ENCODE measurements around the gene EPAS1.

The EPAS1 gene

DNA sequence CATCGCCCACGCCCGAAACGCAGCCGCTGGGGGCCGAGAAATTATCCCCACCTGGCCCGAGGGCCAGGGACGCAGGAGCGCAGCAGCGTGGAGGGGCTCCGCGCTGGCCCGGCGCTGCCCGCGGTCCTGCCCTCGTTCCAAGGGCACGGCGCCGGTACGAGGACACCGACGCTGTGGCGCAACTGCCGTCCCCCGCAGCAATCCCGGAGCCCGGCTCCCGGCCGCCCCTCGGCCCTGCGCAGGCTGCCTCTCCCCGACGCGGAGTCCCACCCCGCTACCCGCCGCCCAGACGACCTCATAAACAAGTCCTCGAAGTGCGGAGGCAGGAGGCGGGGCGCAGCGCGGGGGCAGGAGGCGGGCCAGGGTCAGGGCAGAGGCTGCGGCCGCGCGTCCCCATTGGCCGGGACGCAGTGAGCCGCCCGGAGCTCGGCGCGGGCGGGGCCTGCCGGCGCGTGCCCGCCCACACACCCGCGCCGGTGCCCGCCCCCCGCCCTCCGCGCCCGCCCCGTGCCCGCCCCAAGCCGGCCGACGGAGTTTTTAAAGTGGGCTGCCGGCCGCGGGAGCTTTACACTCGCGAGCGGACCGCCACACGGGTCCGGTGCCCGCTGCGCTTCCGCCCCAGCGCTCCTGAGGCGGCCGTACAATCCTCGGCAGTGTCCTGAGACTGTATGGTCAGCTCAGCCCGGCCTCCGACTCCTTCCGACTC, at the start of gene EPAS1:
TSS of gene EPAS1 (plus strand) at position 568 of the 706 bp plus-strand sequence. CDS start 505 bp downstream, outside the sequence.
- DNase-seq (ENCODE audit: low spot score): peak; percentile 87

DNA sequence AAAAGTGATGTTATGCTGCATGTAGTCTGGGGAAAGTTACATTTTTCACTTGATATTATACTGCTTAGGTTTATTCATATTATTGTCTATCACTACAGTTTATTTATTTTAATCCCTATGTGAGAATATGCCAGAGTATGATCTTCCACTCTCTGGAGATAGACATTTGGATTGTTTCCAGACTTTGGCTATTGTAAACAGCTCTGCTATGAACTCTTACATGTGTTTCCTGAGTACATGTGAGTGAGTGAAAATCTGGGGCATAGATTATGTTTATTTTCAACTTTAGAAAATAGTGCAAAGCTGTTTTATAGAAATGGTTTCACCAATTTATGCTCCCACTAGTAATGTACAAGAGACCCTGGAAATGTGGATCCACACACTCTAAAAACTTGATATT, 49.0 kb upstream of the EPAS1 start:
- no peak for DNase-seq (ENCODE audit: low spot score)

DNA sequence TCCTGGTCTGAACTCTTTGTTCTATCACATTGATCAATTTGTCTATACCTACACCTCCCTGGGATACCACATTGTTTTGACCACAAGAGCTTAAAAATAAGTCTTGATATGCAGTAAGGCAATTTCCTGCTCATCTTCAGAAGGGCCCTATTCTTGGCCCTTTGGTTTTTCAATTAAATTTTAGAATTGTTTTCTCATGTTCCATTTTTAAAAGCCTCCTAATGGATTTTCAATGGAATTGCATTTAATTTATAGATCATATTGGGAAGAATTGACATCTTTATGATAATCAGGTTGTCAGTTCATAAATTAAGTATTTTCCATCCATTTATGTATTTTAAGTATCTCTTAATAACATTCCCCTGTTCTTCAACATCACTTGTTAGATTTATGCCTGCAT, 47.6 kb upstream of the EPAS1 start:
- no peak for DNase-seq (ENCODE audit: low spot score)

DNA sequence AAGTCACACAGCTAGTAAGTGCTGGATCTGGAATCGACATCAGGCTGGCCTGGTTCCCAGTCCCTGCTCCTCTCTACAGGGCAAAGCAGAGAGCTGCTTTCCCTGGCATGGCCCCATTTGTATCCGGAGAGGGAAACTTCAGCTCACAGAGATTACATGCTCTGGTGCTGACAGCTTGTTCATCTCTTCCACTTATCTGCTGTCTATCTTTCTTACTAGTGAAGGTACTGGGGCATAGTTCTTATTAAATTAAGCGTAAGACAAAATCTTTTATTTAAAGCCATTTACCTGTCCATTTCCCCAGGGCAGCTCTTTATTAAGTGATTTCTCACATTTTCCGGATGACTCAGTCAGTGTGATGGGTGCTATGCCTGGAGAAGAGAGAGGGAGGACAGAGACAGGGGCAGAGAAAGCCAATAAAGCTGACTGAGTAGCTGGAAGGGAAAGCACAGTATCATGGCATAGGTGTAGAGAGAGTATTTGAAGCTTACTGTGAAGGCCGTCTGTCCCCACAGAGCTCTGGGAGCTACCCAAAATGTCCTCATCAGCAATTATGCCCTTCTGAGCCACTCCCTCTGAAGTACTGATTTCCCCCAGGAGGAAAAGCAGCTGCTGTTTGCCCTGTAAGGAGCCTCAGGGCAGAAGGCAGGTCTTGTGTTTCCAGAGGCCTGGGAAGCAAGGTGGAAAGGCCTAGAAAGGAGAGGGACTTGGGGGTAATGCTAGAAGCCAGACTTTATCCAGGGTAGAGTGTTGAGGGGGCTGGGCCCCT, 44.1 kb upstream of the EPAS1 start:
- peak; percentile 23 for DNase-seq (ENCODE audit: low spot score)

DNA sequence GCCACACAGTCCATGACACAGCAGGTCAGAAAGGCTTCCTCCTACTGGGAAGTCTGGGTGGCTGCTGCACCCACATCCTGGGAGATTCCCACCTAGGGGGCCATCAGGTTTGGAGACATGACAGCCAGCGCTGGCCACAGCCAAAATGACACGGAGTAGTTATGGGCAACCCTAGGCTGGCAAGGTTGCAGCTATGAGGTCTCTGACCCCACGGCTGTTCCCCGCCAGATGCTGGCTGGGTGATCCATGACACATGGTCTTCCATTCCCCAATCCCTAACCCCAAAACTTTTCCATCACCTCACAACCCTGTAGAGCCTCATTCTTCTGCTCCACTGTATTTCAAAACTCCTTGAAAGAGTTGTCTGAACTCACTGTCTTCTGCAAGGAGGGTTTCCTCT, 42.7 kb upstream of the EPAS1 start:
- no peak for DNase-seq (ENCODE audit: low spot score)

DNA sequence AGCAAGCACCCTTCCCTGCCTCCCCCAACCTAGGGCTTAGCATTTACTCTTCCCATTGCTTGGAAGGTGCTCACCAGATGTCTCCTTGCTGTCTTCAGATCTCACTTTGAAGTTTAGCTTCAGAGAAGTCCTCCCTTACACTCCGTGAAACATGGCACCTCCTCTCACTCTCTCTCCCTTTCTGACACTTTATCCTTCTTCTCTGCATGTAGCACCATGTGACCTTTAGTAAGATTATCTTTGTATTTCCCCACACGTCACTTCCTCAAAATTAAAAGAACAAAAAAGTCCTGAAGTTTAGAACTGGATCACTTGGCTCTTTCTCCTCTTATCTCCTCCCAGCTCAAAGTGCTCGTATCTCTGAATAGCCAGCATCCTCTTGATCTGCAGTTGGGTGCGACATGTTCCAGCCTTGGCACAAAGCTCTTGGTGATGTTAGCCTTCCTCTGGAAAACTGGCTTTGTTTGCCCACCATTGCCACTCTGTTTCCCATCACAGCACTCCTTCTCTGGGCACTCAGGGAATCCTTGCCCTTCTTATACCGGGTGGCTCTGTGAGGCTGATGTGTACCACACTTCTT, 40.6 kb upstream of the EPAS1 start:
- no peak for DNase-seq (ENCODE audit: low spot score)

DNA sequence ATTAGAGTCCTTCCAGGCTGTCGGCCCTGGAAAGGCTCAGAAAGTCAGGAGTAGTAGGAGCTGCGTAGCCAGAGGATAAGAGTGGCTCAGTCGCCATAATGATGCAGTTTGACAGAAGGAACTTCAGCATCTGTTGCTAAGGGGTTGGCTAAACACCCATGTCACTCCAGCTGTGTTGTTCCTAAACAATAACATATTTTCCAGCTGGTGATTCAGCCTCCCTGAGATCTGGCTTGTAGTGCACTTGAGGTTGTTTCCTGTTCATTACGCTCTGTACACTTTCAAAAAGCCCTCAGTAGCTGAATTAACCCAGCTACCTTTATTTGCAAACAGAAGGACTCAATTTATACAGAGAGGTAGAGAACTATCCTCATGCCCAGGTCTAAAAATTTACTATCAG, 39.7 kb upstream of the EPAS1 start:
- DNase-seq (ENCODE audit: low spot score): no peak

DNA sequence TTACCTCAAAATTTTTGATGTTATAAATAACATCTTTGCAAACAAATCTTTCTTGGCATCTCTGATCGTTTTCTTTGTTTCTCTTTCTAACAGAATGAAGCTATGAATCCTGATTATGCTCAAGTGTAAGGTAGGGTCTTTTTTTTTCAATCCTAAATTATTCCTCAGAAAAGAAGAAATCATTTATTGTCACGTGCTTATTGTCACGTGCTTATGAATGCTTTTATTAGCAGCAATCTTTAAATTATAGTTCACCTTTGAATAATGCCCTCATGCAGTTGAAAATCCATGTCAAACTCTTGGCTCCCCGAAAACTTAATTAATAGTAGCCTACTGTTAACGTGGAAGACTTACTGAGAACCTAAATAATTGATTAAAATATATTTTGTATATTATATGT, 39.2 kb upstream of the EPAS1 start:
- no peak for DNase-seq (ENCODE audit: low spot score)

DNA sequence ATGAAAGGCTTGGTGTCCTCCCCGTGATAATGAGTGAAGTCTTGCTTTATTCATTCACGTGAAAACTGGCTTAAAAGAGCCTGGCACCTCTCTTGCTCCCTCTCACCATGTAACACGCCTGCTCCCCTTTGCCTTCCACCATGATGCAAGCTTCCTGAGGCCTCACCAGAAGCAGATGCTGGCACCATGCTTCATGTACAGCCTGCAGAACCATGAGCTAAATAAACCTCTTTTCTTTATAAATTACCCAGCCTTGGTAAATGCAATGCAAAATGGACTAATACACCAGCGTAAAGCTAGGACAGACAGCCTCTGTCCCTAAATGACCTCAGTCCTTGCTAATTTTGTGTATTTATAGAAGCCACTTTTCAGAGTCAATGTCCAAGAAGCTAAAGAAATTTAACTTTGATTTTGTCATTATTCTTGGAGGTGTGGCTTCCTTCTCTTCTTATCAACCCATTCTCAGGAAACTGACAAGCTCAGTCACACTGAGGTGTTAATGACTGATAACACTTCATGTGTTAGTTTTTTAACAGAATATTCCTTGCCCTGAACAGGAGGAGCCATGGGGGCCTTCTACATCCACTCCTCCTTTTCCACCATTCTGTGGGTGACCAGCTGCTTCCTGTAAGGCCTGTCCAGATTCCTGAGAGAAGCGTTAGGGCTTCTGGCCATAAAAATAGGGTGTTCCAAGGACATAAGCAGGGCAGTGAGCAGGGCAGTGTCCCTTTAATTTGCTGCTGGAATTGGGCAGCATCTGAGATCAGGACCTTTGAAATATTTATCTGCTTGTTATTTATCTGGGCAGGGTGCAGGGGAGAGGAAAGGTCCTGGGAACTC, 38.0 kb upstream of the EPAS1 start:
- DNase-seq (ENCODE audit: low spot score): no peak

DNA sequence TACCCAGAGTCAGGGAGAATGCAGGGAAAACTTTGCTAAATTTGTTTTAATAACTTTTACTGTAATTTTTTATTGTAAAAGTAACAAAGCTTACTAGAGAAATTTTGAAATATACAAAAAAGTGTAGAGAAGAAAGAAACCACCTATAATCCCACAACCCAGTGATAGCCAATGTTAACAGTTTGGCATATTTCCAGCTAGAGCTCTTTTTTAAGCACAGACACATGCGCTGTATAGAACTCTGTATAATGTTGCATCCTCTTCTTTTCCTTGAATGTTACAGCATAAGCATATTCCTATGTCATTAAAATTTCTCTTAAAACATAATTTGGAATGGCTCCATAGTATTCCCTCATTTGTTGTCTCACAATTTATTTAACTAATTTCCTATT, 37.4 kb upstream of the EPAS1 start:
- no peak for DNase-seq (ENCODE audit: low spot score)

DNA sequence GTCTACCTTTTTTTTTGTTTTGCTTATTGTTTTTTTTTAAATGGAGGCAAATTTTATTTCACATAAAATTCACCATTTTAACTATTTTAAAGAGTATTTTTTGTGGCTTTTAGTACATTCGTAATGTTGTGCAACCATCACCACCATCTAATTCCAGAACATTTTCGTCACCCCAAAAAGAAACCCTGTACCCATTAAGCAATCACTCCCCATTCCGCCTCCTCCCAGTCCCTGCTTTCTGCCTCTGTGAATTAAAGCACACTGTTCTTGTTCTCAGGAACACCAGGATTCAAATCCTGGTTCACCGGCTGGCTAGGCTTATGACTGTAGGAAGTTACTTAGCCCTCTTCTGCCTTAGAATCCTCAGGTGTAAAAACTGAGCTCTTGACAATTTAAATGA, 36.9 kb upstream of the EPAS1 start:
- no peak for DNase-seq (ENCODE audit: low spot score)

DNA sequence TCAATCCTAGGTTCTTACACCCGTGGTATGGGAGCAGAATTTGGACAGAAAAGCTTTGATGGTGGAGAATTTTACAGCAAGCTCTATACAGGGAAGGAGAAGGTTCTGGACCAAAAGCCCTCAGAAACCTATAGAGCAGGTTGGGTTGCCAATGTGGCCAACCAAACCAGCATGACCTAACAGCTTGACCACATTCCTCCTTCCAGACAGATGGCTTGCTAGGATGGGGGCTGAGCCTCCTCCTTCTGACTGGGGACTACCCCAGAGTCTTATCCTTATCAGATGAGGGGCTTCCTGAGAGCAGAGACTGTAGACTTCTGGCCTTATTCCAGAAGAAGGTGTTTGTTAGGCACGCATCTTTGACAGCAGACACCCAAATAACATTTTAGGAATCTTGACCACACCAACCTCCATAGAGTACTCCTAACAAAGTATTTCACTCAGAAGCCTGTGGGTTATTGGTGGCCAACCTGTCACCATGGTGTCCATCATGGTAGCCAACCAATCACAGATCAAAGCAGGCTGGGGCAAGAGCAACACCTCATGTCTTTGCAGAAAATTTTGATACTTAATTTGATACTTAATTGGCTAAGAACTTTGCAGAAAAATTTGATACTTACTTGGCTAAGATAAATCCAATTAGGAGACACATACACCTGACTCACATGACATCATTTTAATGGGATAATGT, 34.8 kb upstream of the EPAS1 start:
- DNase-seq (ENCODE audit: low spot score): no peak

DNA sequence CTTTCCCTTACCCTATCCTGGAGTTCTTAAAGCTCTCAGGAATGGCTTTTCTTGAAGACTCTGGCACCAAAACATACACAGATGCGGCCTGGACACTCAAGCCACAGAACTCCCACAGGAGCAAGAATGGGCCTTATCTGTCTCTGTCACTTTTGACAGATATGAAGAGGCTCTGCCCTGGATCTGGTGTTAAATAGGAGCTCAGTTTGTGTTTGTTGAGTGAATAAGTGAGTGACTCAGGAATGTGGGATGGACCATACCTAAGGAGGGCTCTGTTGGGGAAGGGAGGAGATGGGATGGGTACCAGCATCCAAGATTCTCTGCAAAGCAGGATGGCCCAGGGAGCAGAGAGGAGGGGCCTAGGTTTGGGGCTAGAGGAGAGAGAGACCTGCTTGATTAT, 33.9 kb upstream of the EPAS1 start:
- DNase-seq (ENCODE audit: low spot score): no peak

DNA sequence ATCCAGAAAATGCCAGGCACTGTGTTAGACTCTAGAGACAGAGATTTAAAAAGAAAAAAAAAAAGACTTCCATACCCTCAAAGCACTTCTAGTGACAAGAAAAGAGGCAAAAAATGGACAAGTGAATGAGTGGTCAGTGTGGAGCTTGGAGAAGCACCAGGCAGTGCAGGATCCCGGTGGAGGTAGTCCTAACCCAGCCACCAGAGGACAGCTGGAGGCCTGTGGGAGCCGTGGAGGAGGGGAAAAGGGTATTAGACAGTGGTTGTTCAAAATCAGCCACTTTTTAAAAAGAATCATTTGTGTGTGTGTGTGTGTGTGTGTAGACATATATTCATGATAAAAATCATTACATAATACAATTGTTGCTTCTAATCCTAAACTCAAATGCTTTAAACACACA, 32.8 kb upstream of the EPAS1 start:
- DNase-seq (ENCODE audit: low spot score): no peak

DNA sequence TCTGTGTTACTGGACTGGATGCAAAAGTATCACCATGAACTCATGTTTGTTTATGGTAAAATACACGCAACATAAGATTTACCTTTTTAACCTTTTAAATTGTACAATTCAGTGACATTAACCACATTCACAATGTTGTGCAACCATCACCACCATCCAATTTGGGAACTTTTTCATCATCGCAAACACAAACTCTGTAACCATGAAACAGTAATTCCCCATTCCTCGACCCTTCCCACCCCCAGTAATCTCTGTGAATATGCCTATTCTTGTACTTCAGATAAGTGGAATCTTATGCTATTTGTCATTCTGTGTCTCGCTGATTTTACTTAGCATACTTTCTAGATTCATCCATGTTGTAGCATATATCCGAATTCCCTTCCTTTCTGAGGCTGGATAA, 31.1 kb upstream of the EPAS1 start:
- no peak for DNase-seq (ENCODE audit: low spot score)

DNA sequence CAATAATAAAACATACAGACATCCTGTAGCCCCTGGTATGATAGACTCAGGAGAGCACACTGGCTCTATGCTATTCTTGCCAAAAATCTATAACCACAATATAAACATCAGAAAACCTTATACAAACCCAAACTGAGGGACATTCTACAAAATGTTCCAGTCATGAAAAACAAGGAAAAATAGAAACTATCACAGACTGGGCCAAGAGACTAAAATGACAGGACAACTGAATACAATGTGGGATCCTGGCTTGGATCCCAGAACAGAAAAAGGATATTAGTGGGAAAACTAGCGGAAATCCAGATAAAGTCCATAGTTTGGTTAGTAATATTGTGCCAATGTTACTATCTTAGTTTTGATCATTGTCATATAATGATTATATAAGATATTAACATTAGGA, 29.6 kb upstream of the EPAS1 start:
- no peak for DNase-seq (ENCODE audit: low spot score)

DNA sequence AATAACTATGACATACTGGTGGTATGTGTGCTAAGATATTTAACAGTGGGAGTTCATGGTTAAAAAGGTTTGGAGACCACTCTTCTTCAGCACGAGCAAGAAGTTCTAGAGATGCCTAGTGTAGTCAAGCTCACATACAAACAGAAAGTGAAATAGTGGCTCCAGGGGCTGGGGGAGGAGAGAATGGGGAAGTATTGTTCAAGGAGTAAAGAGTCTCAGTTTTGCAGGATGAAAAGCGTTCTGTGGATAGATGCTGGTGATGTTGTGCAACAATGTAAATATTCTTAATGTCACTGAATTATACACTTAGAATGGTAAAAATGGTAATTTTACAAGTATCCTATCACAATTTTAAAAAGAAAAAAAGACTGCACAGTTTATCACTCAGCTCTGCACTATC, 29.0 kb upstream of the EPAS1 start:
- DNase-seq (ENCODE audit: low spot score): no peak

DNA sequence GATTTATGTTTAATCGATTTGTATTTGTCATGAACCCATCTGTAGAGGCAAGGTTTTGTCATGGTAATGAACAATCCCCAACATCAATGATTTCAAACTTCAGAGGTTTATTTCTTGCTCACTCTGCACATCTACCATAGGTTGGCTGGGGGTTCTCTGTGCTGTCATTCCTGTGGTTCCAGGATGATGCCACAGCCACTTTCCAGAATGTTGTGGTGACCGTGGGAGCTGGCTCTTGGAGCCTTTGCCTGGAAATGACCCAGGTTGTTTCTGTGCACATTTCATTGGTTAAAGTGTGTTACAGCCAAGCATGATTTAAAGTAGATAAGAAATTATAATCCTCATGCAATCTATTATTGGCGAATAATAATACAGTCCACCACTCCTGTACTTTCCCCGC, 28.2 kb upstream of the EPAS1 start:
- DNase-seq (ENCODE audit: low spot score): peak; percentile 65

DNA sequence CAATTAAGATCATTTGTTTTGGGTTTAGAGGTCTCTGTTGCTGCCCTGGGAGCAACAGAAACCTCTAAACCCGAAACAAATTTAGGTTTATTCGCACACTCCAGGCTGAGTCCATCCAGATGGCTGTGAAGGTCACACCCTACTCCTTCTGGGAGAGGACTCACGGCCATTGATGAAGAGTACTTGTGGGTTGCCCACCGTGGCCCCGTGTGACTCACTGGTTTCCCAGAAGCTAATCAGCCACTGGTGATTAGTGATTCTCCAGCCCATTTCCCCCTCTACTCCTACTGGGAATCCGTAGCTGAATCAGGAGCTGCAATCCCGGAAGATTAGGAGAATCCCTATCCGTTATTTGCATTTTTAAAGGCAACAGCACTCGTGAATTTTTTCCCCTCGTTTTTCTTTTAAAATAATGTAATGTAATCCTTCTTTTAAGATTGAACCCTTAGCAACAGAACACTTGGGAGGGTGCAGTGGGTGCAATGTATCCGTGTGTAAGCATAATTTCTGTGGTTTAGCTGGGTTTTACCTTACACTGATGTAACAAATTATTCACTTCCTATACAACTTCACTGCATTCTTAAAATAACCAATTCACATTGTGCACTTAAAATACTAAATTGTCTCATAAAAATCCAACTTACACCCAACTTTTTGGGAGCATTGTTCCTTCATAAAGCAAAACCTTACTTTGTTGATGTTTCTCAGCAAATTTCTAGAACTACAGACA, 27.5 kb upstream of the EPAS1 start:
- no peak for DNase-seq (ENCODE audit: low spot score)

DNA sequence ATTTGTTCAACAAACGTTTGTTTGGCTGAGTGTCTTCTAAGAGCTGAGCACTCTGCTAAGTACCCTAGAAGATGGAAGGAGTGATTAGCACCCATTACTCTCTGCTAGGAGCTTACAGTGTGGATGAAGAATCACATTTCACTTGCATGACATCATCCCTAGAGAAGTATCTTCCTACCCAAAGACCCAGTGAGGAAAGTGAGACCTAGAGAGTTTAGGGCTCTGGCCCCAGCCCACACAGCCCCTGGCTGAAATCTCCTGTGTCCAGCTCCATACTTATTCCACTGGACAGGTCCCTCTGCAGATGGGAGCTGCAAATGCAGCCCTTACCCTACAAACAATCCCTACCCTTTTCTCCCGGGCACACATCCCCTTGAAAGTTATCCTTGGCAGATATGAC, 26.8 kb upstream of the EPAS1 start:
- DNase-seq (ENCODE audit: low spot score): peak; percentile 35

DNA sequence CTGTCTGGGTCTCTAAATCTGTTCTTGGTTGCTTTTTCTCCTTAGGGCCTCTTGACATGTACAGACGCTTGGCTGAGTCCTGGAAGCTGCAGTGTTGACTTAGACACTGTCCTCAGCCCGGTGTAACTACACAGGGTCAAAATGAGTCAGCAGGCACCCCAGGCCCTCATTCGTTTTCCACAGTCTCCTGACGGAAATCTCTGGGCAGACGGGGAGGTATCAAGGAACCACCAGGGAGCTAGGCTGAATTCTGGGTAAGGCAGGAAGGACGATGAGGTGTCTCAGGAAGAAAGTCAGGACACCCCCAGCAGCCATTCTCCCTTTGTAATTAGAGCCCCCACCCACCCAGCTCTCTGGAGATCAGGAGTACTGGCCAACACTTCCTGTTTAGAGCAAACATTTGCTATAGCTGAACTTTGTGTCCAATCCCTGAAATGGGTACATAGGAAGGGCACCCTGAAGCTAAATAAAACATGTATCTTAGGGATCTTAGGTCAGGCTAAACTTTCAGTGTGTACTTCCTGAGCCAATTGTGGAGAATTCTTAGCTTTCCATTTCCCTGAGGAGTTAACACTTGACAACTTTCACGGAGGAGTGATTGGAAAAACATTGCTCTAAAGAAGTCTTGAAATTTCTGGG, 23.9 kb upstream of the EPAS1 start:
- DNase-seq (ENCODE audit: low spot score): no peak
